Right kidney (tissue), 1 donor: ENCODE results near the gene C4BPA.
A peak's percentile ranks its signal among the peaks of the same experiment; 100 is the strongest.

ENCODE experiments used
- DNase-seq: peaks from one replicate; pipeline ENCODE4 v3.0.0-alpha.2; 2016

Gene C4BPA

GRCh38 chr1:207077470-207078377, 26.3 kb upstream of the C4BPA start:
- no peak for DNase-seq

DNA sequence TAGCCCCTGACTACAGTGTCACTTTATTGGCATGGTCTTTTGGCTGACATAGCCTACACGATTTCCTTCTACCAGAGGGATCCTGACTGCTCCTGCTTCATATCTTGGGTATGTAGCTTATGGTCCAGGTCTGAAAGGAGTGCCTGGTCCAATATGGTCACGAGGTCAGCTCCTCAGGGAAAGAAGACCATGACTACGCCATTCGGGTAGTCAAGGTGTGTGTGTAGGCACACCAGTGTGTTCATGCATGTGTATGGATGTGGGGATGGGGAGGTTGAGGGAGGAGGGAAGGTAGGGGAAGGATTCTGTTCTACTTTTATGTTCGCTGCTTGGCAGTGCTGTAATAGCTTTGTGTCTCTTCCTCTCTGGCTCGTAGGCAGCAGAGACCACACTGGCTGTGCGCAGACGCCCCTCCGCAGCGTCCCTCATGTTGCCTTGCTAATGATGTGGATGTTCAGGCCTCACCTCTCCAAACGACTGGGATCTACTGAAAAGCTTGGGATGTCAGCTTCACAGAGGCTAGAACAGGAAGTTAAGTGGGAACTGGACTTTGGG, 25.4 kb upstream of the C4BPA start:
- DNase-seq: no peak

DNA sequence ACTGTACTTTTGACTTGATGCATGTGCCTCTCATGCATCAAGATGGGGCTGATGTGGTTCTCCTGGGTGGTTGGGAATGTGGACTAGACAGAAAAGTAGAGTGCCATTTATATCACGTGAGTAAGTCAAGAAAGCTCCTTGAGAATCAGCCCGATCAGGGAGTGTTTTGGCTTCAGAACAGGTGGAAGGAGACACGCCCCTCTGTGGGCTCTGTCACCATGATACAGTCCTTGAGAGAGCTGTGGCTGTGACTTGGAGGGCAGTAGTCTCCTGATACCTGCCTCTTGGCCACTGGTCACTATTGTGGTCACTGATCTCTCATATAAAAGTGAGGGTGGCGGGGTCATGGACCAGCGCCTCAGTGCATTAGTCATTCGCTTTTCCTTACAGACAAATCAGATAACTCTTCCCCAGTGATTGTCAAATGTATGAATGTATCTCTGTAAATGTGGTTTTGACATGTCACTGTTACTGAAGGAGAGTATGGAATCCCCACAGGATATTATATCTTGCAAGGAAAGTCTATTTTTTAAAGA, 24.3 kb upstream of the C4BPA start:
- DNase-seq: no peak

DNA sequence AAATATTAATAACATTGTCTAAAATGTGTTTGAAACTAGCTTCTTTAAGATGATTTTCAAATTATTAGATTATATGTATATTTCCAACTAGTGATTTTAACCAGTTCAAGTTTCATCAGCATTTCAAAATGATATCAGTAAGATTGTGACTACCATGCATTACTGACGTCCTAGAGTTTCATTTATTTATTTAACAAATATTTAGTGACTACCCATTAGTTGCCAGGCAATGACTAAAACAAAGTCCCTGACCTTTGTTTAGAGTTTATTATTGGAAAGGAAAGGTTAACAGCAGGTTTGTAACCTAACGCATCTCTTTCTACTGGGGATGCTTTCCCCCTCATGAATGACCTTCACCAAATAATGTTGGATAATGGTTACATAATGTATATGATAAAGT, 22.9 kb upstream of the C4BPA start:
- DNase-seq: no peak

DNA sequence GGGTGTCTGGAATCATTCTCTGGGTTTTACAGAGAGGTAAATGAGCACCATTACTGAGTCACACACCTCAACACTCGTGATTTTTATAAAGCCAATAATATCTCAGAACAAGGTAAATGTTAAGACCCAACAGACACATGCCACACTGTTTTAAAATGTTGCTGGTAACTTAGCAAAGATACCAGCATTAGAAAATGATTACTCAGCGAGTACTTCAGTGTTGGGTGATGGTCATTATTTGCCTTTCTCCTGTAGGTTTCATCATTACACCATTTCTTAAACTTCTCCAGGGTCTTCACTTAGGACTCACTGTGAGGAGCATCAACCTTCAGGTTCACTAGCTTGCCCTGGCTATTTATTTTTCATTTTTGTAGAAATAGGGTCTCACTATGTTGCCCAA, 22.2 kb upstream of the C4BPA start:
- no peak for DNase-seq

- no peak for DNase-seq
Observed at GRCh38 chr1:207084232-207084631, 19.8 kb upstream of the C4BPA start.

DNA sequence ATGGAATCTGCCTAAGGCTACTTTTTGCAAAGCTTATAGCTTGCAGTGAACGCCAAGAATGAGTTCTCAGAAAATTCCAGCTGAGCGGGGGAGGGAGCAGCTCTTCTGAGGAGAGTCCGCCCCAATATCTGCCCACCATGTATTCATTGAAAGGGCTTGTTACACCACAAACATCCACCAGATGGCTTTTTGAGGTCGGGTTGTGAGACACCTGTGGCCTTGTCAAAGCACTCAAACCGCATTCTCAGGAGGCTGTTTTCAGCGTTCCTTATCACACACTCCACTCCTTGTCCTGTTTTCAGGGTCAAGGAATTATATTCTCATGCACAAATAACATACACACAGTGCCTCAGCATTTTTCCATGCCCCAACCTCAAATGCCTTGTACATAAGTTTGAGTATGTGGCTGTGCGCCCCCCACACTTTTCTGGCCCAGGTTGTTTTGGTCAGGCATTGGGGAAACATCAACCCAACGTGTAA, 19.3 kb upstream of the C4BPA start:
- DNase-seq: no peak

GRCh38 chr1:207085887-207086286, 18.1 kb upstream of the C4BPA start:
- no peak for DNase-seq

DNA sequence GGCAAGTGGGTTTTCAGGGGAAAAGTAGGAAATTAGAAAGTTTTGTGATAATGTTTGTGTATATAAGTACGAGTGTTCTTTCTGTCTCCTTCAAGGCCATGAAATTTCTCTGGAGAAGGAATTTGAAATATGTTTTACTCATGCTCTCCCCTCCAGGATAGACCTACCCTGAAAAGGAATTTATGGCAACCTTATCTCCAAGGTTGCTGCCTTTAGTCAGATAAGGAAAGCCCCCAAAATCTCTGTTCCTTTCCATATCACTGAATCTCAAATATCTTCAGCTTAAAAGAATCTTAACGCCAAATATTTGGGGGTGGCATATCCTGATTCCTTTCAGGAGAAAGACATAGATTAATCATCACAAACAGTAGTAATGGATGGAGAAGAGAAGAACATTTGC, 15.9 kb upstream of the C4BPA start:
- no peak for DNase-seq

DNA sequence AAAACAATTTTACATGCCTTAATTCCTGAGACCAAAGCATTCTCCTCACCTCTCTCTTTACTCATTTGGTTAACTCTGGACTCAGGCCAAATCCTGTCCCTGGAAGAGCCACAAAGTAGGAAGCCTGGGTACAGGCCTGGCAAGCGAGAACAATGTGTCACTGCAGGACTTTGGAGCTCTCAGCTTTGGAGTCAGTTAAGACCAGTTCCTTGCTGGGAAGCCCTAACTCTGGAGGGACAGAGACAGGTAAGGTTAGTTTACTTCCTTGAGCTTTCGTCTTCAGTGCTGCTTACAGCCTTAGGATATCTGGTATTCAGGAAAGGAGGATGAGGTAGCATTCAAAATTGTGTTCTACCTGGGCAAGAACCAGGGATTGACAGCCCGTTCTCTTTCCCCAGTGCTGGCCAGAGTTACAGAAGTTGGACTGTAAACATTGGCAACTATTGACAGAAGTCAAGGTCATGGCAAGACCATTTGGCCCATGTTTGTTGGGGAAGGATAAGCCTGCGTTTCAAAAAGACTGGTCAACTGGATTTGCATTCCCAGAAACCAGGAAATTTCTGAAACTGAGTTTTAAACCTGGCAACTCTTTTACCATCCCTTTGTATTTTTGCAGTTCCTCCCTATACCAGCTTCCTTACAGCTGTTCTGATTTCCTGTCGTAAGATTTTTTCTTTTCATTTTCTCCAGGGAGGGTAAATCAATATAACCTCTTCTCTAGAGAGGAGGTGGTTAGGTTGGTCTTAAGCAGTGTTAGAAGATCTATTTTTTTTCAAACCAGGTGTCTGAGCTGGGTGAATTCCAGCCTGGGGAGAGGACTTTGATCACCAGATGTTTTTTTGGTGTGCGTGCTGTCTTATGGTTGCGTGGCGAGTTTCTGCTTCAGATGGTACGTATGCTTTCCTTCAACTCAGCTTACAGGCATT, 15.1 kb upstream of the C4BPA start, which contains the start of gene C4BPB:
Gene C4BPB (plus strand): TSS at position 160 of the 926 bp plus-strand sequence. CDS start 672 bp downstream, at position 832.
- DNase-seq: no peak

DNA sequence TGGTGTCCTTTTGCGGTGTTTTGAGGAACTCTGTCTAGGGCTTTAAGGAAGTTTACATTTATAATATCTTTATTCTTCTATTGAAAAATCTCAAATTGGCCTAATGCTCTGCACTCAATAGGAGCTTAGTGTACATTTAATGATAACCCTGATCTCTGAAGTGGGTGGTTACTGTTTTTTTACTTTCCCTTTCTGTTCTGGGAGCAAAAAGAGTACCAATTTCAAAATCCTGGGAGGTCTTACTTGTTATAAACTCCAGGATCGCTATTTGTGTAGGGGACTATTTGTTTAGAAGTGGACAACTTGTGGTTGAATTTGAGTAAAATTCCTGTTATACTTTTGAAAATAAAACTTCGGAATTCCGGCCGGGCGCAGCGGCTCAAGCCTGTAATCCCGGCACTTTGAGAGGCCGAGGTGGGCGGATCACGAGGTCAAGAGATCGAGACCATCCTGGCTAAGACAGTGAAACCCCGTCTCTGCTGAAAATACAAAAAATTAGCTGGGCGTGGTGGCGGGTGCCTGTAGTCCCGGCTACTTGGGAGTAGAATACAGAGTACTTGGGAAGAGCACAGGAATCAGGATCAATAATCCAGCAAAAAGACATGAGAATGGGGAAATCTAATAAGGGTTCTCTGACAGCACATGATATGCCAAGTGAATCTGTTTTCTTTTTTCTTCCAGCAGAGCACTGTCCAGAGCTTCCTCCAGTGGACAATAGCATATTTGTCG, 14.2 kb upstream of the C4BPA start:
- DNase-seq: no peak

DNA sequence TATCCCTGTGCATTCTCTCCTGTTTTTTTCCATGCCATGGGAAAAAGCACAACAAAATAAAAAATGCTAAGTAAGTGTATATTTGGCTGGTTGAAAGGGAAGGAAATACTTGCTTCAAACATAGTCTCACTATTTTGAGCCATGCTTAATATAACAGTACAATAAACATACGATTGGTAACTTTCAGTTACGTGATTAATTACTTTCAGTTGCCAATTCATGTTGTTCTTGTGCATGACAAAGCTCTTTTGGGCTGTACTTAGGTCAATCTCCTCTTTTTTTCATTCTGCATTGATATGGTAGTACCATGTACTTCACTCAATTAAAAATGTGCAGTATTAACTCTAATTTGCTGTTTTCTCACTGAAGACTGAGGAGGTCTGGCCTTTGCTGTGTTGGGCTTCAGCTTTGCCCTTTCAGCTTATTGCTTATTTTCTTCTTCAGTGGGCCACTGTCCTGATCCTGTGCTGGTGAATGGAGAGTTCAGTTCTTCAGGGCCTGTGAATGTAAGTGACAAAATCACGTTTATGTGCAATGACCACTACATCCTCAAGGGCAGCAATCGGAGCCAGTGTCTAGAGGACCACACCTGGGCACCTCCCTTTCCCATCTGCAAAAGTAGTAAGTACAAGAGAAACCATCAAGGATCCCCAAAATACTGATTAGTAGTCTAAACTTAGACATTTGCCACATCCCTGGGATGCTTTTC, 12.7 kb upstream of the C4BPA start:
- DNase-seq: no peak

- DNase-seq: no peak
Observed at GRCh38 chr1:207093944-207094343, 10.1 kb upstream of the C4BPA start.

GRCh38 chr1:207097871-207098324, 6.1 kb upstream of the C4BPA start:
- no peak for DNase-seq

DNA sequence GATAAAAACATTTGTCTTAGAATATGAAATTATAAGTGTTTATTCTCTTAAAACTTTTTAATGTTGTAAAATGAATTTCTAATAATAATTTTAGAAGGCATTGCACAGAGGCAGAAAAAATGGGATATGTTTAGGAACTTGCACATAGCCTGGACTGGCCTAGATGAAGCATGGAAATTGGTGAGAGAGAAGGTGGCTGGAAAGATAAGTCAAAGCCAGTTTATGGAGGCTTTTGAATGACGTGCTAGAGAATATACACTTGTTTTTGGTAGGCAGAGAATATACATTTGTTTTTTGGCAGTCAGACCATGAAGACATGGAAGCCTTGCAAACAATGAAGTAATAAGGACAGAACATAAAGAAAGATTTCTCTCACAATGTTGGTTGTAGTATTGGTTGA, 2.3 kb upstream of the C4BPA start:
- no peak for DNase-seq

DNA sequence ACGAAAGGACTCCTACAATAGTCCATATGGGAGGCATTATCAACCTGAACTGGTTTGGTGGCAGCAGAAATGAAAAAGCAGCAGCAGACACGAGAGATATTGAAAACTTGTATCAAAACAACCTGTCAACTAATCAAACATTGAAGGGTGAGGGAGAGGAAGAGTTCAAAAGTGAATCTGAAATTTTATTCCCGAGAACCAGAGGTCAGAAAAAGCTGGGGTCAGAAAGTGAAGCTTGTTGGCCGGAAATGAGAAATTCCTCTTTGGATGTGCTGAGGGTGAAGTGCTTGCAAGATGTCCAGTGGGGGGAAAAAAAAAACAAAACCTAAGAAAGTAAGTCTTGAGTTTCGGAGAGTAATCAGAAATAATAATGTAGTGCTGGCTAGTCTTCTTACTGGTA, 1.9 kb upstream of the C4BPA start:
- DNase-seq: no peak

GRCh38 chr1:207102659-207103058, 1.4 kb upstream of the C4BPA start:
- no peak for DNase-seq

DNA sequence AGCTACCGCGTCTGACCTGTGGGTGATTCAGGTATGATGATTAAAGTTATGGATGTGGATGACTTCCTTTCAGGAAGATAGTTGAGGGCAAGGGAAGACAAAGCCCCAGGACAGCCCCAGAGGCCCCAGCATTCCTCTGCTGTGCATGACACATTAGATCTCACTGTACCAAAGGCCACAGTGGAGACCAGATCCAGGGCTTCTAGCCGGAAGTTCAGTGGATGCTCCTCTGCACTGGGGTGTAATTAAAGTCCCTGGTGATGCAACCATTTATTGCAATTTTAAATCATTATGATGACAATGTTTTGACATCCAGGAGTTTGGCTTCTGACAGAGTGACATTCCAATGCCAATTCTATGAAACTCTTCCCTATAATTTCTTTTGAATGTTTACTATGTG, 5.0 kb downstream of the C4BPA start:
- DNase-seq: no peak

GRCh38 chr1:207112616-207113296, 8.7 kb downstream of the C4BPA start:
- DNase-seq: peak; percentile 30

GRCh38 chr1:207115269-207115668, 11.2 kb downstream of the C4BPA start:
- DNase-seq: no peak
